NCI-H2029 treated with DMSO at 0.1 percent for 48 hours (cell line): ENCODE results near the gene TXNRD2.

ENCODE experiments used
- DNase-seq: peaks from one replicate; lab custom pipeline; 2025; lab: John Stamatoyannopoulos, UW

Gene TXNRD2

DNA sequence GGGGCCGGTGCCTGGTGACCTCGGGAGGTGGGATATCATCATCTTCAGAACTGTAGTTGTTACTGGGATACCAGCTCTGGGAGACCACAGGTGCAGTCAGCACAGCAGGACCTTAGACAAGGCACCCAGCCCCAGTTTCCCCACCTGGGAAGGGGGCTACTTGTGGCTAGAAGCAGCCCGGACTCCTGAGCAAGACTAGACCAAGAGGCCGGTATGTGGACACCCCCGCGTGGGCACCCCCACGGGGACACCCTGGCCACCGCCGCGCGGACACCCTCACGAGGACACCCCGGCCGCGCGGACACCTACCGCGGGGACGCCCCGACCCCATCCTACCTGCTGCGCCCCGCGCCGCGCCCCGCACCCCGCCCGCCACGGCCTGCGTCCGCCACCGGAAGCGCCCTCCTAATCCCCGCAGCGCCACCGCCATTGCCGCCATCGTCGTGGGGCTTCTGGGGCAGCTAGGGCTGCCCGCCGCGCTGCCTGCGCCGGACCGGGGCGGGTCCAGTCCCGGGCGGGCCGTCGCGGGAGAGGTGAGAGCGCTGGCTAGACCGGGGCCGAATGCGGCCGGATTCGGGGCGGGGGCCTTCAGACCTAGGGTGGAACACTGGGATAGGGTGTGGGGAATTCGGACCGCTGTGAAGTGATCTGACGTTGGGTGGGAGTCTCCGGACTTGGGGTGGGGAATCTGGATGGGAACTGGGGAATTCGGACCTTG, at the start of gene TXNRD2, which contains the start of gene COMT:
TSS of gene TXNRD2 (minus strand) at position 454 of the 718 bp plus-strand sequence. CDS start at position 439, 15 bp downstream.
TSS of gene COMT (plus strand) at position 408 of the 718 bp plus-strand sequence. CDS start 20,755 bp downstream, outside the sequence.
- DNase-seq: peak; percentile 8

GRCh38 chr22:19991395-19991644, 49.7 kb upstream of the TXNRD2 start:
- no peak for DNase-seq

- DNase-seq: no peak
Measured at GRCh38 chr22:19990609-19991394, 49.2 kb upstream of the TXNRD2 start.

GRCh38 chr22:19990188-19990587, 48.6 kb upstream of the TXNRD2 start:
- no peak for DNase-seq

DNA sequence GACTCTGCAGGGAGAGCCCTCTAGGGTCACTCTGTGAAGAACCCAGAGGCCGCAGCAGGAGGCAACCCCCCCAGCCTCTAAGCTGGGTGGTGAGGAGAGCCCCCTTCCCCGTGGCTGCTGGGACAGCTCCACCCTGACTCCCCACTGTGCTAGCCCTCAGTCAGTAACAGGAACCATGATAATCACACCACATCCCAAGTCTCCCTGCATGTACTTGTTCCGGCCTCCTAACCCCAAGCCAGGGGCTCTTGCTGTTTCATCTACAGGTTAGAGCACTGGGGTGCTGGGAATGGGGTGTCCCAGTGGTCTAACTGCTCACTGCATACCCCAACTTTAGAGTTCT, 48.1 kb upstream of the TXNRD2 start:
- no peak for DNase-seq

- DNase-seq: no peak
Measured at GRCh38 chr22:19988965-19989724, 47.5 kb upstream of the TXNRD2 start.

DNA sequence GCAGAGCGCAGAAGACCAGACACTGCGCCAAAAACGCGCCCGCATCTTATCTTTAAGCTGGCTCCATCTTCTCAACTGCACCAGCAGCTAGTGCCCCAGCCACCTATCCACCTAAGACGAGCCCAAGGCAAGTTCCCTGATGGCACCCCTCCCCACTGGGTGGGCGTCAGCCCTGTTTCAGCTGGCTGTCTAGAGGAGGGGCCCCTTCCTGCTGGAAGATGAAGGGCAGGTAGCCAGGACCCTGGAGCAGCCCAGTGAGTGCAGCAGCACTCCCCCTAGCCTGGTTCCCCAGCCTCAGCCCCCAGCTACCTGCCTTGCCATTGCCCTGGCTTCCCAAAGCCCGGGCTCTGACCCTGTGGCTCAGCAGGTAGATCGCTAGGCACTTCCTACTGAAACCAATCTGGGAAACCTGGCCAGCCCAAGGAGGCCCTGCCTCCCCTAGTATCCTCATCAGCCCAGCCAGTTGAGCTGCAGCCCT, 46.8 kb upstream of the TXNRD2 start:
- DNase-seq: no peak

DNA sequence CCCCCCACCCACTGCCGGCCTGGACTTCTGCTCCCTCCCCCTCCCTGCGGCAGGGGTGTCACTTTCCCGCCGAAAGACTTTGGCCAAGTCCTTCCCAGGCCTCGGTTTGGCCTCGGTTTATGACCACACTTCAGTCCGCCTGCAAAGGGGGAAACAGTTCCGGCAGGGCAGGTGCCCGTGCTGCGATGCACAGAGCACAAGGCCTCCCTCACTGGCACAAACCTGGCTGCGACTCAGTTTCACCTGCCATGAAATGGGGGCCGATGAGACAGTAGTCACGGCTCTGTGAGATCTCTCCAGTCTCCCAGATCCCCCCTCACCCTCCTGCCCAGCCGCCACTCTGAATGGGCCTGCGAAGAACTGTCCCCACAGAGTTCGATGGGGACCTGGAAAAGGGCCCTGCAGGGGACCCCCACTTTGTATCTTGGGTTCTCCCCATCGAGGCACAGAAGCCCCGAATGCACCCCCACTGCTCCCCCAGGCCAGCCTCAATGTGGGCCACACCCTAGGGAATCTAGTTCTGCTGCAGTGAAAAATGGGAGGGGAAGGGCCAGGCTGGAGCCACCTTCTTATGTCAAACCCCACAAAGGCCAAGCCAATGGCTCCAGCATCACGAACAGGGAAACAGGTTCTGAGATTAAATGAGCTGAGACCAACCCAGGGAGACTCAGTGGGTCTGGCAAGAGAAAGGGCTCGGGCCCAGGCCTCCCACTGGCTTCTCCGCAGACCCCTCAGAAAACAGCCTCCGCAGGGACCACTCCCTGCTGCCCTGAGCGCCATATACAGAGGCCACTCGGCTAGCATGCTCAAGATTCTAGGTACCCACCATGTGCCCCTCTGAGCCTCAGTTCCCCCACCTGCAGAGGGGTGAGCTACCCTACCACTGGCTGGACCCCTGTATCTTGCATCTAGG, 46.0 kb upstream of the TXNRD2 start:
- no peak for DNase-seq

DNA sequence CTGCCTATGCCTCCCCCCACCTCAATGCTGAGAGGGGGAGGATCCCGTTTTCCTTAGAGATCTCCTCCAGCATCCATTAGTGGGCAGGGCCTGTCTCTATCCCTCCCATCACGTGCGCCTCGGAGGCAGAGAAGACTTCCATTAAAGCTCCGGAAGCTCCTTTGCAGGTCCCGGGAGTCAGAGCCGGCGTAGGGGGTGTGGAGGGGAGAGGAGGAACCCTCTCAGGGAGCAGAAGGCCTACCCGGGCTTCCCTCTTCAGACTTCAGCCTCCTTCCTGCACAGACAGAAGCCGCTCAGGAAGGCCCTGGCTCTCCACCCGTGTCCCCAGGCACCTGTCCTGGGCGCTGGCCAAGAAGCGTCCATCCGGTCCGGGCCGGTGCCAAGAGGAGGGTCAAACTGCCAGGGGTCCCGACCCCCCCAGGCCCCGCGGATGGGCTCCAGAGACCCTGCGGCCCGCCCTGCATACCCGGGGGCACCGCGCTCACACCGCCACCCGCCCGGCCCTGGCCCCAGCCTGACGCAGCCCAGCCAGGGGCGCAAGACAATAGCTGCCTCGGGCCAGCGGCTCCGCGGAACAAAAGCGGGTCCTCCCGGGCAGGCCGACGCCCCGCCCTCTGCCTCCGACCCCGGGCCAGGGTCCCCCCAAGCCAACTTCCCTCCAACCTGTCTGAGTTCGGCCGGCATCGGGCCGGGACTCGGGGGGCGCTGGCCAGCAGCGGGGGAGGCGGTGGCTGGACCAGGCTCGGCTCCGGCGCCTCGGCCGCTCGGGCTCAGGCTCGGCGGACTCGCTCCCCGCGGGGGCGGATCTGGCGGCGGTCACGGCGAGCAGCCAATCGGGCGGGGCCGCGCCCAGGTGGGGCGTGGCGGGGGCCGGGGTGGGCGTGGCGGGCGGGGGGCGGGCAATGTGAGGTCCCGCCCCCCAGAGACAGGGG, 45.1 kb upstream of the TXNRD2 start:
- DNase-seq: peak; percentile 45

DNA sequence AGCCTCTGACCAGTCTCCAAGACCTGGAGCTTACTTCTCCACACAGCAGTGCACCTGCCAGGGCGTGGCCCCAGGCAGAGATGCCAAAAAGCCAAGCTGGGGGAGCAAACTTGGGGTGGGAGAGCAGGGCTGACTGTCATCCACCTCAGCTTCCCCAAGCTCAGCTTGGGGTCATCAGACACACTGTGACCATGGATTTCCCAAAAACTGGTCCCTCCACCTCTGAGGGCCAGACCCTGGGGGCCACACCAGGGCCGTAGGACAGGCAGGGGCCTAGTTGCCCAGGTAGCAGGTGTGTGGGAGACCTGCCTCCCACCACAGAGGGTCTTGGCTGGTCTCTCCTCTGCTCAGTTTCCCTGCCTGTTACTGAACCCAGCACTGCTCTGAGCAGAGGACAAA, 44.4 kb upstream of the TXNRD2 start:
- no peak for DNase-seq

DNA sequence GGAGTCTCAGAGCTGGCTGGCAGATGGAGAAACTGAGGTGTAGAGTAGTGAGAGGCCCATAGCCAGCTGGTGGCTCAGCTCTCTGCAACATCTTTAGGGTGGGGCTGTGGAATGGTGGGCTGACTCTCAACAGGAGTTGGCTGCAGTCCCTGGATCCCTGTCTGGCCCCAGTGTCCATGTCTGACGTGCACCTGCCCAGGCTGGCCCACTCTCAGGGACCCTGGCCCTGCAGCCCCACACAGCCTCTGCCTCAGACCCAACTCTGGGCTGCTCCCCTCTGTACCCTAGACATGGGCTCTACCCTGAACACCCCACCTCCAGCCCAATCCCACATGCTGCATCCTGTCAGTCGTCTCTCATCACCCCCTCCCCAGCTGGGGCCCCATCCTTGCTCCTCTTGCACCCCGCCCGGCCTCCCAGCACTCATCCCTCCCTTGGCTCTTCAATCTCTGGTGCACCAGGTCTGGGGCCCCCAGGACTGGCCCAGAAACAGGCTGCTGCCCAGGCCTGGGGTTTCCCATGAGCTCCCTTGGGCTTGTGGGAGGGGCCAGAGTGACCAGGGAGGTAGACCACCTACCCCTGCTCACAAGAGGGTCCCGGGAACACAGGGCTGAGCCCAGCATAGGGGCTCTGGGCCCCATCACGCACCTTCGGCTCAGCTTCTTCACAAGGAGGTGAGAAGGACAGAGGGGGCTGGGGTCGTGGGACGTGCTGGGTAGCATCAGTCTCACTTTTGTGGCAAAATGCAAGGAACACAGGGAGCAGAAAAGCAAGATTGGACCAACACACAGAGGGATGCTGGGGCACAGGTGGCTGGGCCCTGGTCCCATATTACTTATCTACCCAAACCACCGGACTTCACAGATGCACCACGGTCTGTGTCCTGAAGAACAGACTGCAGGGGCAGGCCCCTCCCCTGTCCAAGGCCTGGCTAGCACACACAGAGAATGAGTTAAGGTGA, 43.5 kb upstream of the TXNRD2 start:
- DNase-seq: no peak

GRCh38 chr22:19984201-19984753, 42.7 kb upstream of the TXNRD2 start:
- DNase-seq: no peak

GRCh38 chr22:19983741-19984140, 42.1 kb upstream of the TXNRD2 start:
- DNase-seq: no peak

- DNase-seq: no peak
Measured at GRCh38 chr22:19982991-19983578, 41.5 kb upstream of the TXNRD2 start.

DNA sequence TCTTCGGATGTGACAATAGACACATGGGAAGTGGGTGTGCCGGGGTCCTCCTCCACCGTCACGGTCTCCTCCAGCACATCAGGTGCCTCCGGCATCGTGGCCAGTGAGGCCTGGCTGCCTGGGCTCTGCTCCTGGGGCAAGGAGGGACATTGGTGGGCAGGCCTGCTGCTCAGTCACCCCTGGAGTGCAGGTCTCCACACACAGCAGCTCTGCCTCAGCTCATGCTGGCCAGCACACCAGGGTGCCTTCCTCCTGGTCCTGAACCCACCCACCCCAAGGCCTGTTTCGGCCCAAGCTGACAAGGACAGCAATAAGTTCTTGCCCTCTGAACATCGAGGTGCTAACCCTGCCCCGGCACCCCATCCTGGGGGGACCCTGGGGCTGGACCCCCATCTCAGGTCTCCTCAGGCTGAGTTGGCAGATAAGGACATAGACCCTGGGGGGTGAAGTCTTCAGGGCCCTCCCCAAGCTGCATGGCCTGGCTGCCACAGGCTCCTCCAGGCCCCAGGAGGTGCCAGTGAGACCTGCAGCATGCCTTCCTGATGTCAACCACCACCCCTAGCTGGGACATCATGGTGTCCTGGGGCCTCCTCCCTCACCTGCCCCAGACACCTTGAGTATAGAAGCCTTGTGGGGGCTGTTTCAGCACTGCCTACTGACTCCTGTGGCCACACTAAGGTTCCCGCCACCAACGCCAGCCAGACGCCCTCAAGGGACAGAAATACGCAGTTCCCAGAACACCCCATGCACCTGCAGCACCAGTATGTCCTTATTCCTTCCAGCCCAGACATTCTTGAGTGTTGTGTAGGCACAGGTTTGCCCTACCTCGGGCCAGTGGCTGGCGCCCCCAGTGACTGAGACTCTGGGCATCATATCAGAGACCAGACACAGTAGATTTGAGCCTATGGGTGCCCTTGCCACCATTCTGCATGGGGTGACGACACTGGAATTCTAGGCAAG, 40.6 kb upstream of the TXNRD2 start:
- DNase-seq: no peak

DNA sequence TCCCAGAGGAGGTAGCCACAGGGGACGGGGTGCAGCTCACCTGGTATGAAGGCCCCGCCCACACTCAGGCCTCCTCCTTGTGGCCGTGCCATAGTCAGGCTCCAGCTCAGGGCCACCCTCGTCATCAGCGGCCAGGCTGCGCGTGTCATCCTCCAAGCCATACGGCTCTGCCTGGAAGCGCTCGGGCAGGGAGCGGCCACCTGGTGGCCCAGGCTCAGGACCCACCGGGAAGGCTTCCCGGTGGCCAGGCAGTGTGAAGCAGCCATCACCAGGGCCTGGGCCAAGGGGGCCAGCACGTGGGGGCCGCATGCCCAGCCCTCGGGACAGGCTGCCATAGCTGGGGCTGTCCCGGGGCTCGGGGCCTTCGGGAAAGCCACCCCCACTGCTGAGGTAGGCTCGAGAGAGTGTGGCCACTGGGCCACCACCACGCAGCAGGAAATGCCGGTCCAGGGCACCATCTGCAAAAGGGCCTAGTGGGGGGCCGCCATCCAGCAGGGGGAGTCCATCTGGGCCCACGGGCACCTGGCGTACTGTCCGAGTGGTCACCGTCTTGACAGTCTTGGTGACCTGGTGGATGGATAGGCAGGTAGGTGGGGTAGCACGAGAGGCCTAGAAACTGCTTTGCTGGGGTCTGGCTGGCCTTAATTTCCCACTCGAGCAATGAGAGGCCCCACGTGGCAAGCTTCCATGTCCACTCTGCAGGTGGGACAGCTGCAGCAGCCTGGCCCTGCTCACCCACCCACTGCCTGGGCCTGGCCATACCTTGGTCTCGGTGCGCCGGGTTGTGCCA, 39.7 kb upstream of the TXNRD2 start:
- no peak for DNase-seq

DNA sequence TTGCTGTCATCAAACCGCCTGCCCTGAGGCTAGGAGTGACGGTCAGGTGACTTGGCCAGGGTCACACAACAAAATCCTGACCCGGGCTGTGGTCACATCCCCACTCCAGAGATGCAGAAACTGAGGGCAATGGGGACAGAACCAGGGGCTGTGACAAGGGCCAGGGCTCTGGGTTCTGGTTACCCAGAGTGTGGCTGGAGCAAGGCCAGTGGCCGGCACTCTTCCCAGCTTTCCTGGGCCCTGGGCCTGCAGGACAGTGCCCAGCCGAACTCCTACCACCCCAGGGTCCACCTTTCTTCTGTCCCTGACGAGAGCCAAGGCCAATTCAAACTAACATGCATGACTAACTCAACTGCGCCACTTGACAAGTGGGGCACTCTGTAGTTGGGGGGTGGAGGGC, 39.1 kb upstream of the TXNRD2 start:
- DNase-seq: no peak
